ENCODE measurements around the gene LIPC.

LIPC gene

DNA sequence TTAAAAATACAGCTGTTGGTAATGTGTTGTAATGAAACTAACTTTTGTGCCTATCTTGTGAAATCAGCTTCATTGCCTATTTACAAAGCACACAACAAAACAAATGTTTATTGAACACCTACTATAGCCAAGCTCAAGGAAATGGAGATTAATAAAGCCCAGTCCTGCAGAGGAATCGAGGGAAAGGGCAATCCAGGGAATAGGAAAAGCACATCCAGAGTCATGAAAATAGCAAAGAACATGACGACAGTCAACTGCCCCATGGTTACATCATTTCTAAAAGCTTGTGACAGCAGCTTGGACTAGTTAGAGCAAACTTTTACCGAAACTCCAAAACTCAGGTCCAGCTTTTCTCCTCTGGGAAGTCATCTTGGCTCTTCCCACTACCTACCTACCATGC, 157.3 kb downstream of the LIPC start:
- no peak overlapping the region for H3K4me3 ChIP-seq (ENCODE audit: control insufficient read depth, low read depth, low read length)
- no peak for DNase-seq (ENCODE audit: low read depth)
- TF ChIP-seq, protein P1, sequence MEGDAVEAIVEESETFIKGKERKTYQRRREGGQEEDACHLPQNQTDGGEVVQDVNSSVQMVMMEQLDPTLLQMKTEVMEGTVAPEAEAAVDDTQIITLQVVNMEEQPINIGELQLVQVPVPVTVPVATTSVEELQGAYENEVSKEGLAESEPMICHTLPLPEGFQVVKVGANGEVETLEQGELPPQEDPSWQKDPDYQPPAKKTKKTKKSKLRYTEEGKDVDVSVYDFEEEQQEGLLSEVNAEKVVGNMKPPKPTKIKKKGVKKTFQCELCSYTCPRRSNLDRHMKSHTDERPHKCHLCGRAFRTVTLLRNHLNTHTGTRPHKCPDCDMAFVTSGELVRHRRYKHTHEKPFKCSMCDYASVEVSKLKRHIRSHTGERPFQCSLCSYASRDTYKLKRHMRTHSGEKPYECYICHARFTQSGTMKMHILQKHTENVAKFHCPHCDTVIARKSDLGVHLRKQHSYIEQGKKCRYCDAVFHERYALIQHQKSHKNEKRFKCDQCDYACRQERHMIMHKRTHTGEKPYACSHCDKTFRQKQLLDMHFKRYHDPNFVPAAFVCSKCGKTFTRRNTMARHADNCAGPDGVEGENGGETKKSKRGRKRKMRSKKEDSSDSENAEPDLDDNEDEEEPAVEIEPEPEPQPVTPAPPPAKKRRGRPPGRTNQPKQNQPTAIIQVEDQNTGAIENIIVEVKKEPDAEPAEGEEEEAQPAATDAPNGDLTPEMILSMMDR (conservative IDR thresholded peaks at IDR 0.05; ENCODE audit: control insufficient read depth, insufficient read depth, low read depth, low read length): no peak

DNA sequence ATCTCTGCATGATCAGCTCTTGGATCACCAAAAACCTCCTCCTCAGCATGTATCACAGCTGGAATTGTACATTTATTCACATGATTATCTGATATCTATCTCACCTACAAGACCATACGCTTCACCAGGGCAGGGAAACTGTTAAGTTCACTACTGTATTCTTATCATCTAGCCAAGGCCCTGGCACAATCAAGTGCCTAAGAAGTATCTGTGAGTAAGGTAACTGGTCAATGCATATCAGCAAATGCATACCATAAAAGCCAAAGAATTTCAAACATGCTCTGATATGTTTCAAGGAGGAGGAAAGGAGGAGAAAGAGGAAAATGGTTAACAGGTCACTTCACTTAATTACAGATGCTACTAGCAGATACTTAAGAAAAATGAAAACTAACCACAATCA, 158.4 kb downstream of the LIPC start:
- H3K4me3 ChIP-seq (ENCODE audit: control insufficient read depth, low read depth, low read length): no peak overlapping the region
- TF ChIP-seq, protein P1 (conservative IDR thresholded peaks at IDR 0.05; ENCODE audit: control insufficient read depth, insufficient read depth, low read depth, low read length): no peak
- DNase-seq (ENCODE audit: low read depth): no peak

DNA sequence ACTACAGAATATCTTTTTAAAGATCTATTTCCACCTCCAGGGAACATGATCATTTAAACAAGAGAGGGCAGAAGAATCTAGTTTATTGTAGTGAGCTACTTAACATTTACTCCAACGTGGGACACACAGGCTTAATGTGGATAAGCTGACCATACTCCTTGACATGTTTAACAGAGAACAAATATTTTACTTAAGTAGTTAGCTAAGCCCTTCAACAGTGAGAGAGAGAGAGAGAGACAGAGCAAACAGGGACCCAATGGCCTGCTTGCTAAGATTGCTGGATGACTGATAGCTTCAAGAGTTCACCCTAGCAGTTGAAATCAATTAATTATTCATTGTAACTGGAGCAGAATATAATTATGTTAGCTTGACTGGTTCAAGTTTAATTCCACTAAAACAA, 159.1 kb downstream of the LIPC start:
- TF ChIP-seq, protein P1 (conservative IDR thresholded peaks at IDR 0.05; ENCODE audit: control insufficient read depth, insufficient read depth, low read depth, low read length): no peak

DNA sequence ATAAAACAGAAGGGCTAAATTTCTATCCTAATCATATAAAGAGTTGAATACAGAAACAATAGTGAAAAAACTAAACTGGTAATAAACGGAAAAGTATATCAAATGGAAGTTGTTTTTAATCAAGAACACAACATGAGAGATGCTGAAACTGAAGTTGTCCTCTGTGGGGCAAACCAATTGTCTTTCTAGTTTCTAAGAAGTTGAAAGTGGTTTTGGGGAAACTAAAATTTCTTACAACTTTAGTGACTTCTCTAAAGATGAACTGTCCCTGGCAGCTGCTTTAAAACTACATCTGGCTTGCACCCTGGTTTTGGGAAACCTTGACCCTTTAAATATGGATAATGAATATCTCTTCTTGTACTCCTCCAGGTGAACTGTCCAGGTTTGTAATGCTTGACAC, 162.1 kb downstream of the LIPC start:
- TF ChIP-seq, protein P1 (conservative IDR thresholded peaks at IDR 0.05; ENCODE audit: control insufficient read depth, insufficient read depth, low read depth, low read length): no peak
- DNase-seq (ENCODE audit: low read depth): no peak
- no peak overlapping the region for H3K4me3 ChIP-seq (ENCODE audit: control insufficient read depth, low read depth, low read length)

More for the DNA sequence above, 159.1 kb downstream of the LIPC start:
- DNase-seq (ENCODE audit: low read depth): no peak
- no peak overlapping the region for H3K4me3 ChIP-seq (ENCODE audit: control insufficient read depth, low read depth, low read length)

DNA sequence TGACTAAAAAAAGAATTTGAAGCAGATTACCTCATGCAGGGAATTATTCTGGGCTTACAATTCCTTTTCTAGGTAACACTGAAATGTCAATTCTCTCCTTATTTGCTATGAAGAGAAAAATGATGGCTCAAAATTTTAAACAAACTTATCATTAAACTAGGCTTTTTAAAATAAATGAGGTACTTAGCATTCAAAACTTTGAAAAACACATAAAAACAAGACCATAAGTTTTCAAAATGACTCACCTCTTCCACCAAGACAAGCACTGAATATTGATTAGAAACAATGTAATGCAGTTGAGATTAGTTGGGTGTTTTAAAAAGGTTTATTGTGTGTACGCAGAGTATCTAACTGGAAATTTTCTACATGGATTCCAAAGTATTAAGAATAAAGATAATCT, 163.1 kb downstream of the LIPC start:
- TF ChIP-seq, protein P1 (conservative IDR thresholded peaks at IDR 0.05; ENCODE audit: control insufficient read depth, insufficient read depth, low read depth, low read length): no peak
- no peak overlapping the region for H3K4me3 ChIP-seq (ENCODE audit: control insufficient read depth, low read depth, low read length)
- no peak for DNase-seq (ENCODE audit: low read depth)

DNA sequence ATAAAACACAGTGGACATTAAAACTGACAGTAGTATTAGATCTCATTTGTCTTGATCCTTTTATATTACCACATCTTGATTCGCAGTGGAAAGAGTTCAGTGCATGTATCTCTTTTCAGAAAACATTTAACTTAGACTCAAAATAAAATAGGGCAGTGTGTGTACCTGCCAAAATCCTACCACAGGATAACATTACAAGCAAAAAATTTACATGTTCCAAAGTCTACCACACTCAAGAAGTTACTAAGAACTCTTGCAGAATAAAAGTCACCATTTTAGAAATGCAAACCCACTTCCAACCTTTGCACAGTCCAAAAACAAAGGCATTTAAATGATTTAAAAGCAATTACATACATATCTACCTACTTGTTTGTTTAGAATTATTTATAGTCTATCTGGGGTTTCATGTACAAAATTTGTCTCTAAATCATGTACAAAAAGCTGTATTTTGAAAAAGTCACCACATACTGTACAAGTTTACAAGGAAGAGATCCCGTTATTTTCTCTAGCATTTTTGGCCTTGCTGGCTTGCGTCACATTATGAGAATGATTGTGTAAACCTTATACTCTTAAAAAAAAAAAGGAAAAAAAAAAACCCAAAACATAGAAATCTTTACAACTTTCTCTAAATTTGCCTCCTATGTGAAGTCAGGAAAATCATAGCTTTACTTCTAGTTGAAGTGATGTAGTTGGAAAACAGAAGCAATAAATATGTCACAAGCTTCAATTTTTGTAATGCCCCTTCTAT, 163.9 kb downstream of the LIPC start:
- no peak overlapping the region for H3K4me3 ChIP-seq (ENCODE audit: control insufficient read depth, low read depth, low read length)
- no peak for DNase-seq (ENCODE audit: low read depth)
- TF ChIP-seq, protein P1 (conservative IDR thresholded peaks at IDR 0.05; ENCODE audit: control insufficient read depth, insufficient read depth, low read depth, low read length): no peak

All from fibroblast of mammary gland (primary cell).